Body of pancreas (tissue), 4 donors: ENCODE measurements around the gene YY1AP1. TPM values are rescaled to one million over a fixed set of nuclear protein-coding genes. Genes with fewer than 3 reads are reported as not detected.
"Not testable (repeated sequence)": the region's sequence is repeated elsewhere in the genome, so short reads cannot be mapped to it uniquely, and the experiment has no call there.

ENCODE experiments used
- ATAC-seq: fragments of 150-250 bp; one replicate; pipeline ENCODE4 v1.9.1; 2016
- DNase-seq, 4 donors: peaks; one replicate each; pipeline ENCODE4 v3.0.0-alpha.2; 2019
- H3K27ac ChIP-seq, 4 donors: fragments of 200-600 bp; sonication (generic); 1 replicate in 3 of 4; 2 replicates in 1 of 4; pipeline versions ENCODE4 v1.5.1 to v1.6.1; 2016 to 2019; ENCODE audit warnings: mild to moderate bottlenecking in 1 of 4, mixed read lengths in 1 of 4, moderate library complexity in 1 of 4
- H3K27me3 ChIP-seq, 2 donors: fragments of 200-600 bp; sonication (generic); one replicate each; pipeline ENCODE4 v1.6.0; 2016; ENCODE audit warnings: mild to moderate bottlenecking in 1 of 2
- H3K36me3 ChIP-seq, 2 donors: fragments of 200-600 bp; sonication (generic); replicated peaks in 1 of 2; 2 replicates each; pipeline ENCODE4 v1.5.1; 2016; ENCODE audit warnings: low read depth in 2 of 2; ENCODE audit not compliant: insufficient read depth in 1 of 2
- H3K4me1 ChIP-seq: fragments of 200-600 bp; sonication (generic); one replicate; pipeline ENCODE4 v1.6.0; 2016
- H3K4me3 ChIP-seq, 2 donors: fragments of 200-600 bp; sonication (generic); 1 replicate in 1 of 2; 2 replicates in 1 of 2; pipeline ENCODE4 v1.5.1; 2016 to 2019
- H3K9me3 ChIP-seq, 3 donors: fragments of 200-600 bp; sonication (generic); 1 replicate in 2 of 3; 2 replicates in 1 of 3; pipeline ENCODE4 v1.5.1; 2016
- POLR2A ChIP-seq, 3 donors: fragments of 450-650 bp; IDR thresholded peaks; one replicate each; pipeline ENCODE4 v1.6.1; 2016; ENCODE audit warnings: antibody characterized with exemption in 3 of 3, mild to moderate bottlenecking in 2 of 3
- WGBS, 2 donors: methylation state at CpG; one replicate each; pipeline ENCODE4 v1.1.5; 2017; 5-methylcytosine and 5-hydroxymethylcytosine counted together
- intact Hi-C: fragments of 100-400 bp; cut with DNase I; formaldehyde crosslinking; loops from one replicate; pipeline ENCODE4 v1.15.1; 2023
- total RNA-seq, 2 donors: library from RNA; depleted of rRNA; stranded (reverse); fragments of >200 nt; gene quantifications; one replicate each; pipeline ENCODE4 v1.1.0, GENCODE V29; 2016
- TF ChIP-seq, protein P1 (sequence below), 7 experiments: fragments of 450-650 bp in 4 of 7; fragments of 200-600 bp in 3 of 7; sonication (generic) in 3 of 7; IDR thresholded peaks; one replicate each; pipeline ENCODE4 v1.5.1; 2016 to 2019; ENCODE audit warnings: antibody characterized with exemption in 7 of 7

Gene YY1AP1
- total RNA-seq, 2 donors from 2014 or later: 40.5 to 90.6 TPM

DNA sequence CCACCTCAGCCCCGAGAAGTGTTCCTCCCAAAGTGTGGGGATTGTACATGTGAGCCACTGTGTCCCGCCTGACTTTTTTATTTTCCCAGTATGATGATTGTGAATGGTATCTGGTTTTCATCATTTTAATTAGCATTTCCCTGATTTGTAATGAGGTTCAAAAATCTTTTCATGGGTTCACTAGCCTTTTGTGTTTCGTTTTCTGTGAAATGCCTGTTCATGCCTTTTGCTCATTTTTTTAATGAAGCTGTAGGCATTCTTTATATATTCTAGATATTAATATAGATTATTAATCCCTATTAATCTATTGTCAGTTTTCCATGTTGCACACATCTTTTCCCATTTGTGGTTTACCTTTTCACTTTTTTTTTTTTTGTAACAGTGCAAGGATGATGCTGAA lies 20.8 kb upstream of the YY1AP1 start:
- TF ChIP-seq POLR2A (IDR thresholded peaks at IDR 0.05): no peak
- TF ChIP-seq, protein P1, sequence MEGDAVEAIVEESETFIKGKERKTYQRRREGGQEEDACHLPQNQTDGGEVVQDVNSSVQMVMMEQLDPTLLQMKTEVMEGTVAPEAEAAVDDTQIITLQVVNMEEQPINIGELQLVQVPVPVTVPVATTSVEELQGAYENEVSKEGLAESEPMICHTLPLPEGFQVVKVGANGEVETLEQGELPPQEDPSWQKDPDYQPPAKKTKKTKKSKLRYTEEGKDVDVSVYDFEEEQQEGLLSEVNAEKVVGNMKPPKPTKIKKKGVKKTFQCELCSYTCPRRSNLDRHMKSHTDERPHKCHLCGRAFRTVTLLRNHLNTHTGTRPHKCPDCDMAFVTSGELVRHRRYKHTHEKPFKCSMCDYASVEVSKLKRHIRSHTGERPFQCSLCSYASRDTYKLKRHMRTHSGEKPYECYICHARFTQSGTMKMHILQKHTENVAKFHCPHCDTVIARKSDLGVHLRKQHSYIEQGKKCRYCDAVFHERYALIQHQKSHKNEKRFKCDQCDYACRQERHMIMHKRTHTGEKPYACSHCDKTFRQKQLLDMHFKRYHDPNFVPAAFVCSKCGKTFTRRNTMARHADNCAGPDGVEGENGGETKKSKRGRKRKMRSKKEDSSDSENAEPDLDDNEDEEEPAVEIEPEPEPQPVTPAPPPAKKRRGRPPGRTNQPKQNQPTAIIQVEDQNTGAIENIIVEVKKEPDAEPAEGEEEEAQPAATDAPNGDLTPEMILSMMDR (IDR thresholded peaks at IDR 0.05): no peak
- Histone ChIP-seq H3K4me1 (no peaks in the 10 kb centered on the region), H3K4me3 (no peak overlapping the region), H3K27me3 (no peaks in the 10 kb centered on the region), H3K9me3 (no peaks in the 10 kb centered on the region), H3K36me3 (peaks cover 0 to 6% of the 10 kb centered on the region in 2 donors), H3K27ac (no peak overlapping the region)
- WGBS, 2 donors: 97 to 100% methylated on average over 3 of the region's 3 CpGs
- intact Hi-C loops: no loop called here
- DNase-seq (no peak), ATAC-seq (no peak)

GRCh38 chr1:155706139-155706538 lies 17.6 kb upstream of the YY1AP1 start:
- TF ChIP-seq, protein P1 (IDR thresholded peaks at IDR 0.05): no peak
- TF ChIP-seq POLR2A (IDR thresholded peaks at IDR 0.05): no peak
- DNase-seq (no peak), ATAC-seq (no peak)
- H3K4me3 ChIP-seq: no peak overlapping the region
- no peaks in the 10 kb centered on the region for H3K27me3 ChIP-seq
- intact Hi-C loops: no loop called here
- H3K9me3 ChIP-seq: no peaks in the 10 kb centered on the region
- no peaks in the 10 kb centered on the region for H3K36me3 ChIP-seq
- H3K27ac ChIP-seq: no peak overlapping the region
- no peaks in the 10 kb centered on the region for H3K4me1 ChIP-seq
- WGBS, 2 donors: 90 to 99% methylated on average over 5 of the region's 5 CpGs

DNA sequence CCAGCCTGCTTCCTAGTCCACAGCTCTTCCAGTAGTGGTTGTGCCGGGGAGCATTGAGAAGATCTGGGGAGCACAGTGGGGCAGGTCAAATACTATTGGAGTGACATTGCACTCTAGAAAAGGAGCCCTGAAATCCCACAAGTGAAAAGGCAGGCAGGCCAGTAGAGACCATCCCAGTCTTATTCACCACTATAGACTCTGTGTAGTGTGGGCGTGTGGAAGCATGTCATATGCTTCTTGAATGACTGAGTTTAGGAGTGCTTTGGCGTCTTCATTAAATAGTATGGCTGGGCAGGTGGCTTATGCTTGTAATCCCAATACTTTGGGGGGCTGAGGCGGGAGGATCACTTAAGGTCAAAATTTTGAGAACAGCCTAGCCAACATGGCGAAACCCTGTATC lies 15.8 kb upstream of the YY1AP1 start:
- H3K4me1 ChIP-seq, H3K36me3 ChIP-seq, H3K4me3 ChIP-seq, H3K27me3 ChIP-seq, DNase-seq, ATAC-seq, intact Hi-C loops, H3K27ac ChIP-seq, H3K9me3 ChIP-seq: not testable (repeated sequence)
- WGBS, 2 donors: 89 to 97% methylated on average over 5 of the region's 5 CpGs

DNA sequence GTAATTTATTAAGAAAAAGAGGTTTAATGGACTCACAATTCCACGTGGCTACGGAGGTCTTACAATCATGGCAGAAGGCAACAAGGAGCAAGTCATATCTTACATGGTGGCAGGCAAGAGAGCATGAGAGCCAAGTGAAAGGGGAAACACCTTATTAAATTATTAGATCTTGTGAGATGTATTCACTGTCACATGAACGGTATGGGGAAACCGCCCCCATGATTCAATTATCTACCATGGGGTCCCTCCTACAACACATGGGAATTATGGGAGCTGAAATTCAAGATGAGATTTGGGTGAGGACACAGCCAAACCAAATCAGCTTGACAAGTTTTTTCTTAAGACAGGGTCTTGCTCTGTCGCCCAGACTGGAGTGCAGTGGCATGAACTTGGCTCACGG lies 14.6 kb upstream of the YY1AP1 start:
- Histone ChIP-seq H3K27ac (no peak overlapping the region), H3K36me3 (no peaks in the 10 kb centered on the region), H3K4me1 (no peaks in the 10 kb centered on the region), H3K9me3 (no peaks in the 10 kb centered on the region), H3K4me3 (no peak overlapping the region), H3K27me3 (no peaks in the 10 kb centered on the region)
- ATAC-seq (no peak), DNase-seq (no peak)
- WGBS, 2 donors: 84 to 91% methylated on average over 6 of the region's 6 CpGs
- no peak for TF ChIP-seq POLR2A (IDR thresholded peaks at IDR 0.05)
- TF ChIP-seq, protein P1 (IDR thresholded peaks at IDR 0.05): no peak
- intact Hi-C loops: no loop called here

DNA sequence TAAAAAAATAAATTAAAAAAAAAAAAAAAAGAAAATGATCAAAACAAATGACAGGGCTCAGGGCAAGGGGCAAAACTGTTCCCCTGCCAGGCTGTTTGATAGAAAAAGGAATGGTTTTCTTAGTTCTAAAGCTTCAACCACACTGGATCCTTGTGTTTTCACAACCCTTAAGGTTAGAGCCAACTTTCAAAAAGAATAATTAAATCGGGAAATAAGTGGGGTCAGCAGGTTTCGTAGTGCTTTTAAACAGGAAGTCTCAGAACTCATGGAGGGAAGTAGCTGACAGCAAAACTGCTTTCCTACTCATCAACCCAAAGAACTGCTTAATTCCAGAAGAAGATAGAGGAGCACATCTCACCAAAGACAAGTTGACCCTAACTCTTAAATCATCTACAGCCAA lies 13.1 kb upstream of the YY1AP1 start:
- WGBS, 2 donors: 44 to 67% methylated on average over 2 of the region's 2 CpGs
- ATAC-seq, H3K9me3 ChIP-seq, H3K36me3 ChIP-seq, H3K27me3 ChIP-seq, DNase-seq, intact Hi-C loops, H3K4me1 ChIP-seq, H3K27ac ChIP-seq, H3K4me3 ChIP-seq: not testable (repeated sequence)

GRCh38 chr1:155699062-155699461 lies 10.5 kb upstream of the YY1AP1 start:
- H3K27ac ChIP-seq, H3K9me3 ChIP-seq, ATAC-seq, intact Hi-C loops, H3K4me3 ChIP-seq, H3K36me3 ChIP-seq, H3K27me3 ChIP-seq, DNase-seq: not testable (repeated sequence)
- WGBS, 2 donors: 79 to 80% methylated on average over 4 of the region's 4 CpGs
- H3K4me1 ChIP-seq: peaks cover 20% of the 10 kb centered on the region
